GM12878 (cell line): Measurements from ENCODE around the gene FAM171A1.

ENCODE experiments used
- HDAC6 ChIP-seq: fragments of 200-600 bp; sonication (generic); IDR thresholded peaks from one replicate; pipeline ENCODE4 v1.8.0; 2017; ENCODE audit warnings: antibody characterized with exemption; ENCODE audit not compliant: unreplicated experiment
- JUND ChIP-seq: IDR thresholded peaks from 2 replicates; pipeline ENCODE4 v1.6.1; 2012; ENCODE audit warnings: low read depth, mild to moderate bottlenecking, low read length, improper control_type of control experiment, moderate library complexity
- POLR2A ChIP-seq: IDR thresholded peaks from 2 replicates; pipeline ENCODE4 v1.6.1; 2011; ENCODE audit warnings: low read depth, mild to moderate bottlenecking, low read length

DNA sequence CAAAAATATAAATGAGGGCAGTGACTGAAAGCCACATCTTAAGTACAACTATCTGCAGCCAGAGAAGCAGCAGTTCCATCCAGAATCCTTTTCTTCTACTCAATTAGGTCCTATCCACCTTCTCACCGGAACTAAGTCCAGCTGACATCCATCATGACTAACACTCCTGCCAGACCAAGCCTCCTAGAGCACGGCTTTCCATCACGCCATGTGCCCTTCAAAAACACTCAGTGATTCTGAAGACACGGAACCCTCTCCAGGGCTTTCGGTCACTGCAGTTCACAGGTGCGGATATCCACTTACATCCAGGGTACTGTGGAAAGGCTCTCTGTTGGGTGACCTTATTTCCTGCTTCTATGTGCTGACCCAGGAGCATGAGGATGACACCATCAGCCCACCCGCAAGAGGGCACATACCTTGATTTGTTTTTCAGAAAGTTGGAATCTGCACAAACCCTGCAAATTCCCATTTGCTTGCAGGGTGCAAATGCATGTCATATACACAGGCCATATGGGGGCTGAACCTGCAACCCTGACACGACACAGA, 64.3 kb downstream of the FAM171A1 start:
- TF ChIP-seq POLR2A (no peak), HDAC6 (no peak), JUND (no peak)
